Ishikawa (cell line): ENCODE measurements around the gene BABAM2.

Source experiments
- CEBPB ChIP-seq: IDR thresholded peaks from 2 replicates; pipeline ENCODE4 v1.6.1; 2012
- CREB1 ChIP-seq: IDR thresholded peaks from 2 replicates; pipeline ENCODE4 v1.6.1; 2012; ENCODE audit warnings: low read depth
- EGR1 ChIP-seq: IDR thresholded peaks from 2 replicates; pipeline ENCODE4 v1.6.1; 2012
- EP300 ChIP-seq: IDR thresholded peaks from 2 replicates; pipeline ENCODE4 v1.6.1; 2012; ENCODE audit warnings: borderline replicate concordance
- FOXM1 ChIP-seq: IDR thresholded peaks from 2 replicates; pipeline ENCODE4 v1.6.1; 2012; ENCODE audit warnings: low read depth, borderline replicate concordance
- NFIC ChIP-seq: IDR thresholded peaks from 2 replicates; pipeline ENCODE4 v1.6.1; 2012
- RAD21 ChIP-seq: IDR thresholded peaks from 2 replicates; pipeline ENCODE4 v1.6.1; 2012; ENCODE audit warnings: low read depth
- REST ChIP-seq: IDR thresholded peaks from 2 replicates; pipeline ENCODE4 v1.6.1; 2012; ENCODE audit warnings: low read depth, mild to moderate bottlenecking
- TAF1 ChIP-seq: IDR thresholded peaks from 2 replicates; pipeline ENCODE4 v1.6.1; 2012; ENCODE audit warnings: low read depth, mild to moderate bottlenecking
- TCF12 ChIP-seq: IDR thresholded peaks from 2 replicates; pipeline ENCODE4 v1.6.1; 2012; ENCODE audit warnings: low read depth
- TEAD4 ChIP-seq: IDR thresholded peaks from 2 replicates; pipeline ENCODE4 v1.6.1; 2012
- YY1 ChIP-seq: IDR thresholded peaks from 2 replicates; pipeline ENCODE4 v1.6.1; 2012; ENCODE audit warnings: low read depth
- ZBTB7A ChIP-seq: IDR thresholded peaks from 2 replicates; pipeline ENCODE4 v1.6.1; 2012; ENCODE audit warnings: low read depth
- TF ChIP-seq, protein P1 (sequence below): IDR thresholded peaks from 2 replicates; pipeline ENCODE4 v1.6.1; 2012
- TF ChIP-seq, protein P2 (sequence below): IDR thresholded peaks from 2 replicates; pipeline ENCODE4 v1.6.1; 2012

Gene BABAM2

GRCh38 chr2:28318023-28318422 lies 427.5 kb downstream of the BABAM2 start:
- TF ChIP-seq REST (no peak), TEAD4 (no peak), YY1 (no peak), CEBPB (no peak), TCF12 (no peak), NFIC (no peak), CREB1 (no peak), EGR1 (no peak), EP300 (no peak), TAF1 (no peak), RAD21 (no peak), ZBTB7A (no peak), FOXM1 (no peak)
- TF ChIP-seq, protein P1, sequence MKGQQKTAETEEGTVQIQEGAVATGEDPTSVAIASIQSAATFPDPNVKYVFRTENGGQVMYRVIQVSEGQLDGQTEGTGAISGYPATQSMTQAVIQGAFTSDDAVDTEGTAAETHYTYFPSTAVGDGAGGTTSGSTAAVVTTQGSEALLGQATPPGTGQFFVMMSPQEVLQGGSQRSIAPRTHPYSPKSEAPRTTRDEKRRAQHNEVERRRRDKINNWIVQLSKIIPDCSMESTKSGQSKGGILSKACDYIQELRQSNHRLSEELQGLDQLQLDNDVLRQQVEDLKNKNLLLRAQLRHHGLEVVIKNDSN, result no peak
- TF ChIP-seq, protein P2, sequence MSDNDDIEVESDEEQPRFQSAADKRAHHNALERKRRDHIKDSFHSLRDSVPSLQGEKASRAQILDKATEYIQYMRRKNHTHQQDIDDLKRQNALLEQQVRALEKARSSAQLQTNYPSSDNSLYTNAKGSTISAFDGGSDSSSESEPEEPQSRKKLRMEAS, result no peak

DNA sequence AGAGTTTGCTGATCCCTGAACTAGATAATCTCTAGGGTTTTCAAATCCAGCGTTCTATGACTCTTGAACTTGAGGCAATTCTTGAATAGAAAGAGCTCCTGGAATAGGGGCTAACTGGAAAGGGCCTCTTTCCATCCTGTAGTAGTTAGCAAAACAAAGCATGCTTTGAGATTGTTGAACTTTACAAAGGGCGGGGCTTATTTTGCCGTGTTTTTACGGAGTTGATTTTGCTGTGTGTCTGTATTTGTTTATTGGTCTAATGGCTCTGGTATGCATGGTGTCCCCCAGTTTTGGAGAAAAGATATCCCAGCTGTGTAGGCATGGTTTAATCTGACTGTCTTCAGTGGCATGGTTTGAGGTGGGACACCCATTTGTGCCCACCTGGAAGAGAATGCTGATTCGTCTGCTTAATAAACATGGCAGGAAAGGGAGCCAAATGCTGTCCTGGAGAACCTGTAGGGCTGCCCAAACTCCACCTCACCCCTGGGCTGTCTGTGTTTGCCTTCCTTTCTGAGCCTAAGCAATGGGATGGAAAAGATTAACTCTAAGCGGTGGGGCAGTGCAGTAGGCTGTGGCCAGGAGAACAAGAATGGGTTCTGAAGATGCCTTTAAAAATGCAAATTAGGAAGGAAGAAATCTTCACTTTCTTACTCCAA lies 428.1 kb downstream of the BABAM2 start:
- TF ChIP-seq NFIC (no peak), TEAD4 (no peak), REST (no peak), EP300 (no peak), TAF1 (no peak), CREB1 (no peak), CEBPB (no peak), FOXM1 (no peak), TCF12 (no peak), ZBTB7A (no peak)
- TF ChIP-seq, protein P2, result no peak
- TF ChIP-seq, protein P1, result no peak

GRCh38 chr2:28319118-28320008 lies 428.8 kb downstream of the BABAM2 start:
- TF ChIP-seq TAF1 (no peak), TEAD4 (no peak), REST (no peak), FOXM1 (no peak), NFIC (no peak), EGR1 (no peak)
- TF ChIP-seq, protein P1, result no peak

DNA sequence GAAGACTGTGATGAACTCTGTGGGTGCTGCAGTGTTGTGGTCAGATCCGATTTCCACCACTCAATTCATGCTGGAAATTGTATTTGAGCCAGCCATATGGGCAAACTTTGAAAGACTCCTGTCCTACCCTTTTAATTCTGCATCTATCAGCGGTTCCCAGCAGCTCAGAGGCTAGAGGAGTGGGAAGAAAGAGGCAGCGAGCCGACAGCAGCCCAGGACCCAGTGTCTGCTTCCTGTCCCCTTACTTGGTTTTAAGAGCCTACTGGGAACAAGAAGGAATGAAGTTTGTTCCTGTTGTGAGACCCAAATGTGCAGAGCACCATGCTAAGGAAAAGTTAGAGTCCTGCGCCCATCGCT lies 429.5 kb downstream of the BABAM2 start:
- no peak for TF ChIP-seq TAF1
- no peak for TF ChIP-seq NFIC
- TF ChIP-seq CEBPB, result no peak
- TF ChIP-seq EP300, result no peak
- TF ChIP-seq, protein P2, result no peak
- no peak for TF ChIP-seq TEAD4
- no peak for TF ChIP-seq ZBTB7A
- no peak for TF ChIP-seq RAD21
- no peak for TF ChIP-seq FOXM1
- TF ChIP-seq YY1, result no peak
- no peak for TF ChIP-seq TCF12
- TF ChIP-seq CREB1, result no peak
- TF ChIP-seq REST, result no peak
- TF ChIP-seq, protein P1, result no peak
- no peak for TF ChIP-seq EGR1
